Kidney (tissue), 14 donors: ENCODE data around the gene RPRD1B. TPM values are rescaled to one million over a fixed set of nuclear protein-coding genes. Genes with fewer than 3 reads are reported as not detected.

Source experiments
- DNase-seq, 5 donors: peaks; one replicate each; pipeline ENCODE4 v3.0.0-alpha.2; 2013 to 2020
- FAIRE-seq: peaks from 2 replicates; lab custom pipeline; 2012; peaks lifted over from hg19 to GRCh38; lab: Jason Lieb, UNC
- H3K27ac ChIP-seq, 2 donors: one replicate each; pipeline ENCODE4 v1.7.0; 2013; ENCODE audit warnings: low read depth in 2 of 2, low read length in 2 of 2, inconsistent platforms in 1 of 2
- H3K27me3 ChIP-seq: one replicate; pipeline ENCODE4 v1.7.1; 2013; ENCODE audit warnings: low read length, inconsistent platforms; ENCODE audit not compliant: control insufficient read depth, insufficient read depth
- H3K36me3 ChIP-seq, 3 donors: one replicate each; pipeline versions ENCODE4 v1.7.0 to v1.7.1; 2013; ENCODE audit warnings: low read length in 3 of 3, control low read depth in 1 of 3, inconsistent platforms in 1 of 3; ENCODE audit not compliant: insufficient read depth in 3 of 3, control insufficient read depth in 2 of 3
- H3K4me1 ChIP-seq, 3 donors: one replicate each; pipeline versions ENCODE4 v1.7.0 to v1.7.1; 2013; ENCODE audit warnings: low read length in 3 of 3, inconsistent platforms in 1 of 3, low read depth in 1 of 3; ENCODE audit not compliant: control insufficient read depth in 2 of 3, insufficient read depth in 2 of 3
- H3K4me3 ChIP-seq, 3 donors: one replicate each; pipeline versions ENCODE4 v1.7.0 to v1.8.1; 2013; ENCODE audit warnings: low read length in 3 of 3, control low read depth in 1 of 3, inconsistent platforms in 1 of 3
- H3K9ac ChIP-seq, 3 donors: one replicate each; pipeline versions ENCODE4 v1.7.0 to v1.7.1; 2013; ENCODE audit warnings: low read length in 3 of 3, control low read depth in 1 of 3, inconsistent platforms in 1 of 3
- H3K9me3 ChIP-seq, 3 donors: one replicate each; pipeline versions ENCODE4 v1.7.0 to v1.7.1; 2013; ENCODE audit warnings: low read length in 3 of 3, control low read depth in 1 of 3, inconsistent platforms in 1 of 3; ENCODE audit not compliant: control insufficient read depth in 2 of 3, insufficient read depth in 1 of 3
- intact Hi-C: fragments of 100-400 bp; cut with DNase I; formaldehyde crosslinking; loops from one replicate; pipeline ENCODE4 v1.11.1; 2022
- polyA plus RNA-seq: library from polyadenylated mRNA; stranded (reverse); fragments of 350-450 nt; fragmentation: Illumina TruSeq; extraction: RNeasy Lipid Tissue Mini Kit (QIAGEN cat#74804); gene quantifications from one replicate; pipeline ENCODE4 v1.2.3, GENCODE V29; 2014; ENCODE audit warnings: low read depth, low replicate concordance; ENCODE audit not compliant: insufficient read depth
- total RNA-seq: library from RNA; stranded (reverse); fragmentation: NEBNext Ultra II Directional; extraction: Animal tissue kit (Norgen Biotek cat#: 25700); gene quantifications from one replicate; pipeline ENCODE4 v1.2.1, GENCODE V29; 2021
- TF ChIP-seq, protein P1 (sequence below): IDR thresholded peaks from 3 replicates; pipeline ENCODE4 v1.5.1; 2012; ENCODE audit warnings: mild to moderate bottlenecking, moderate library complexity, borderline replicate concordance; ENCODE audit not compliant: insufficient read depth; ENCODE audit errors: extremely low read depth
- donor health status: control.
- donor health status: control.
- donor health status: control.
- donor health status: control.
- donor health status: control.
- donor health status: DM: yes; HTN: yes; CAD: no.
- donor health status: Normal renal cell carcinoma (clear cell type).

RPRD1B gene
- total and polyA plus RNA-seq, 2 donors from 2014 or later: 13.4 to 34.4 TPM

- peaks cover 0 to 10% (median 8%) of the 10 kb centered on the region in 3 donors for H3K4me1 ChIP-seq
- H3K4me3 ChIP-seq: no peak overlapping the region
- peaks cover 3 to 24% (median 12%) of the 10 kb centered on the region in 3 donors for H3K36me3 ChIP-seq
- no peaks in the 10 kb centered on the region for H3K27me3 ChIP-seq
- DNase-seq (no peak), FAIRE-seq (no peak)
- intact Hi-C loops: no loop called here
- TF ChIP-seq, protein P1, sequence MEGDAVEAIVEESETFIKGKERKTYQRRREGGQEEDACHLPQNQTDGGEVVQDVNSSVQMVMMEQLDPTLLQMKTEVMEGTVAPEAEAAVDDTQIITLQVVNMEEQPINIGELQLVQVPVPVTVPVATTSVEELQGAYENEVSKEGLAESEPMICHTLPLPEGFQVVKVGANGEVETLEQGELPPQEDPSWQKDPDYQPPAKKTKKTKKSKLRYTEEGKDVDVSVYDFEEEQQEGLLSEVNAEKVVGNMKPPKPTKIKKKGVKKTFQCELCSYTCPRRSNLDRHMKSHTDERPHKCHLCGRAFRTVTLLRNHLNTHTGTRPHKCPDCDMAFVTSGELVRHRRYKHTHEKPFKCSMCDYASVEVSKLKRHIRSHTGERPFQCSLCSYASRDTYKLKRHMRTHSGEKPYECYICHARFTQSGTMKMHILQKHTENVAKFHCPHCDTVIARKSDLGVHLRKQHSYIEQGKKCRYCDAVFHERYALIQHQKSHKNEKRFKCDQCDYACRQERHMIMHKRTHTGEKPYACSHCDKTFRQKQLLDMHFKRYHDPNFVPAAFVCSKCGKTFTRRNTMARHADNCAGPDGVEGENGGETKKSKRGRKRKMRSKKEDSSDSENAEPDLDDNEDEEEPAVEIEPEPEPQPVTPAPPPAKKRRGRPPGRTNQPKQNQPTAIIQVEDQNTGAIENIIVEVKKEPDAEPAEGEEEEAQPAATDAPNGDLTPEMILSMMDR: no peak
- no peak overlapping the region for H3K9ac ChIP-seq
- no peaks in the 10 kb centered on the region for H3K9me3 ChIP-seq
- H3K27ac ChIP-seq: no peak overlapping the region
These were observed 42.2 kb upstream of the RPRD1B start for GRCh38 chr20:37991157-37991866.

DNA sequence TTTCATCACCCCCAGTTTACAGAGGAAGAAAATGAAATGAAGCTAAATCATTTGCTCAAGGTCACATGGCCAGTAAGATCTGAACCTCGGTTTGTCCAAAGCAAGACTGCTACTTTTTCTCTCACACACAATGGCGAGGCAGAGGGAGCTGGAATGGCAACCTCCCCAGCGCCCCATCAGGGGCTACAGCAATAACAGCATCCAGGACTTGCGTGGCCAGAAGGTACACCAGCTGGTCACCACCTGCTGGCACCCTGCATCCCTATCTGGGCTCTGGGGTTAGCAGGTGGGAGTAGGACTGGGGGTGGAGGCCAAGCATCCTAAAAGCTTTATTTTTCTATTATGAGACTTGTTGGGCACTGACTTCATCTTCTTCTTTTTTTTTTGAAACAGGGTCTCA lies 41.6 kb upstream of the RPRD1B start:
- Histone ChIP-seq H3K9ac (no peak overlapping the region), H3K9me3 (no peaks in the 10 kb centered on the region), H3K36me3 (peaks cover 3 to 27% (median 12%) of the 10 kb centered on the region in 3 donors), H3K4me3 (no peak overlapping the region), H3K27me3 (no peaks in the 10 kb centered on the region), H3K27ac (no peak overlapping the region), H3K4me1 (peaks cover 0 to 8% (median 6%) of the 10 kb centered on the region in 3 donors)
- FAIRE-seq (no peak), DNase-seq (no peak)
- TF ChIP-seq, protein P1: no peak
- intact Hi-C loops: no loop called here

DNA sequence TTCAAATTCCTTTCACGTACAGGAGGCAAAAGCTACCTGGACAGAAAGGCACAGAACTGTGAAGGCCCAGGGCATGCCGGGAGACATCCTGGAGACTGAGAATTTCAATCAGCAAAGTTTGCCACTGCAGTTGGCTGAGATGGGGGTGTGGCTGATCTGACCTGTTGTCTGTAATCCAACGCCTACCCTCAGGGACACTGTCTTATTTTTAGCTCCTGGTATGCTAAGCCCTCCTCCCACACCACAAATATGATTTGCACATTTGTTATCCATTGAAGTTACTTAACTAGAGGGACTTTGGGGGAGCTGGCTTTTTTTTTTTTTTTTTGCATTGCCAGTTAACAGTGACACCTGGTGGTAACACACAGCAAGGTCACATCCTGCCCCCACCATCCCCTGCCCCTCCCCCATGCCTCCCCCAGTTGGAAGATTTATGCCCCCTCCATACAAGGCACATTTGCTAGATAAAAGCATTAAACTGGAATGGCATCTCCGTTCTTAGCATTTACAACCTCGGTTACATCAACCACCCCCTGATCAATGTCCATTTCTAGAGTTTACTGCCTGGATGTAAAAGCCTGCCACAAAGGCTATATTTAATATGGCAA lies 40.6 kb upstream of the RPRD1B start:
- Histone ChIP-seq H3K27me3 (no peaks in the 10 kb centered on the region), H3K9me3 (no peaks in the 10 kb centered on the region), H3K4me1 (peaks cover 0 to 6% (median 3%) of the 10 kb centered on the region in 3 donors), H3K9ac (no peak overlapping the region), H3K36me3 (peaks cover 3 to 33% (median 15%) of the 10 kb centered on the region in 3 donors), H3K4me3 (no peak overlapping the region), H3K27ac (no peak overlapping the region)
- peak in 4 of 5 donors; percentile 24 to 56 (median 38) for DNase-seq
- no peak for FAIRE-seq
- TF ChIP-seq, protein P1: no peak
- intact Hi-C loops: no loop called here
